Esophagus squamous epithelium (tissue), 4 donors: ENCODE results near the gene C1orf53.

ENCODE experiments used
- CTCF ChIP-seq, 6 experiments: fragments of 450-650 bp in 4 of 6; fragments of 200-600 bp in 2 of 6; sonication (generic) in 2 of 6; IDR thresholded peaks; one replicate each; pipeline ENCODE4 v1.5.1; 2016 to 2019; ENCODE audit warnings: antibody characterized with exemption in 6 of 6, mild to moderate bottlenecking in 4 of 6, moderate library complexity in 4 of 6
- POLR2A ChIP-seq, 4 donors: fragments of 450-650 bp; IDR thresholded peaks; one replicate each; pipeline ENCODE4 v1.6.1; 2017; ENCODE audit warnings: antibody characterized with exemption in 4 of 4, mild to moderate bottlenecking in 4 of 4, moderate library complexity in 3 of 4

- TF ChIP-seq CTCF (IDR thresholded peaks at IDR 0.05) (no peak), POLR2A (IDR thresholded peaks at IDR 0.05) (no peak)
Observed at GRCh38 chr1:197921235-197922069, 19.0 kb downstream of the C1orf53 start.
